HG03060 (cell line): ENCODE measurements around the gene SLC43A2.

Experiments used
- ATAC-seq: cut with Tn5 transposase; IDR thresholded peaks from one replicate; pipeline ENCODE4 v1.9.1; 2021; ENCODE audit warnings: low read depth, moderate number of reproducible peaks; ENCODE audit not compliant: unreplicated experiment

SLC43A2 gene

GRCh38 chr17:1625581-1625980, 3.1 kb downstream of the SLC43A2 start:
- no peak for ATAC-seq

DNA sequence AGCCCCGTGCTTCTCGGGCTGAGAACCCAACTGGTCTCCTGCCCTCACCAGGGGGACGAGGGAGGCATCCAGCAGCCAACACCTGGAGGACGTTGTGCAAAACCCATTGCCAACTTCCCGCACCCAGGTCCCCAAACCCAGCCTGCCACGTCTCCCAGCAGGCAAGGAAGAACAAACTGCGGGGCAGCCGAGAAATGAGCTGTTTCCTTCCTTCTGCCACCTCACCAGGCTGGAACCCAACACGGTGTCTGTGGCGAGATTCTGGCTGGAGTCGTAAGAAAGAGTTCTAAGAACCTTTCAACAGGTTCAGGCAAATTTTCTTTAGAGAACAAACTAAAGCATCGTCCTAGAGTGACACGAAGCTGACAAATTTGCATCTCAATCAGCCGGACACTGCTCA, 3.6 kb downstream of the SLC43A2 start:
- no peak for ATAC-seq

GRCh38 chr17:1624650-1625049, 4.0 kb downstream of the SLC43A2 start:
- ATAC-seq: no peak

- no peak for ATAC-seq
Measured at GRCh38 chr17:1623057-1623630, 5.5 kb downstream of the SLC43A2 start.

GRCh38 chr17:1621273-1621954, 7.2 kb downstream of the SLC43A2 start:
- no peak for ATAC-seq

DNA sequence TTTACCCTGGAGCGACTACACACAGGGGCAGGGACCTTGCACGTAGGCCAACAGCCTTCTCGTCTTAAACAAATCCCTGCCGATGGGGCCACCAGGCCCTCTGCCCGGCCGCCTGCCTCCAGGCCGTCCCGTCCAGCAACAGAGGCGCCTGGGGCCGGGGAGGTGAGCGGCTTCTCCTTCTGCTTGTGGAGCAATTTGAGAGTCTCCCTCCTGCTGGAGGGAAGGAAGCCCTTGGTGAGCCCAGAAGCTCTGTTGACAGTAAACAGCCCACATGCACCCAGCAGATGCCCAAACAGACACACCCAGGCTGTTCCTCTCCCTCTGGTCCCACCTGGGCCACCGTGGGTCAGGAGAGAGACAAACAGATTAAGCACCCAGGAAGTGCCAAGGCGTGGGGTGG, 8.1 kb downstream of the SLC43A2 start:
- ATAC-seq: no peak

GRCh38 chr17:1617620-1618174, 10.9 kb downstream of the SLC43A2 start:
- no peak for ATAC-seq

DNA sequence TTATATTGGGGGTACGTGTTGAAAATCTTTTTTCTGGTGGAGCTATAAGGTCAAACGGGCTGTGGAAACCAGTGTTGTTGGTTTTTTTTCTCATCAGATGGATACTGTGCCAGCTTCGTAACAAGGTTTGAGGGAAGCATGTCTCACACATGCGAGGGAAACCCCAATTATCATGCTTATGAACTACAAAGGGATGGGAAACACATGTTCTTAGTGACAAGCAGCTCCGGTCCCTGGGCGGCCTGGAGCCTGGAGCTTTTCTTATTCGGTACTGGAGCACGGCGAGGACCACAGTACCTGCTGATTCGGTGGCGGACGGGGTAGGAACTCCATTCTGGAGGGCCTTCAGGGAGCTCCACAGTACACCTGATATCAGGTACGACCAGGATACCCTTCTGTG, 12.5 kb downstream of the SLC43A2 start:
- no peak for ATAC-seq

- no peak for ATAC-seq
Measured at GRCh38 chr17:1612400-1612799, 16.2 kb downstream of the SLC43A2 start.

DNA sequence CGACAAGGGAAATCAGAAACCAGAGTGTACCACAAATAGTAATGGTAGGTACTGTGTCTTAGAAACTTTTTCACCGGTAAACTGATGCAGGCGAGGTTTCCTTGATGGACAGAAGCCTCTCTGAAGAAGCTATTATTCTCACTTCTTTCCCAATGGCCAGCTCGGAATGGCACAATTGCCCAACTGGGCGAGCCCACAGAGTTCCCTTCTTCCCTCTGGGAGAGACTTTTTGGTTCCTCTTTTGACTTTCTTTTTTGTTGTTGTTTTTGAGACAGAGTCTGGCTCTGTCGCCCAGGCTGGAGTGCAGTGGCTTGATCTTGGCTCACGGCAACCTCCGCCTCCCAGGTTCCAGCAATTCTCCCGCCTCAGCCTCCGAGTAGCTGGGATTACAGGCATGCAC, 16.9 kb downstream of the SLC43A2 start:
- no peak for ATAC-seq

GRCh38 chr17:1608676-1609075, 20.0 kb downstream of the SLC43A2 start:
- ATAC-seq: no peak

DNA sequence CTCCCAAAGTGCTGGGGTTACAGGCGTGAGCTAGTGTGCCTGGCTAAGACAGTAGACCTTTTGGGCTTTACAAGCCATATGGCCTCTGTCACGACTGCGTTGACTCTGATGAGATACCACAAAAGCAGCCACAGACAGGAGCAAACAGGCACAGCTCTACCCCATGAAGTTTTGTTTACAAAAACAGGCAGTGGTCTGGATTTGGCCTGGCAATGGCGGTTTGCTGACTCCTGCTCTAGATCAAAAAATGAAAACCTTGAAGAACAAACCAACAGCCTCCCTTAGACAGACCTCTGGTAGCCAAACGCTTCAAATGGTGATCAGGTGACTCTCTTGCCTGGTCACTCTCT, 20.7 kb downstream of the SLC43A2 start:
- ATAC-seq: no peak

DNA sequence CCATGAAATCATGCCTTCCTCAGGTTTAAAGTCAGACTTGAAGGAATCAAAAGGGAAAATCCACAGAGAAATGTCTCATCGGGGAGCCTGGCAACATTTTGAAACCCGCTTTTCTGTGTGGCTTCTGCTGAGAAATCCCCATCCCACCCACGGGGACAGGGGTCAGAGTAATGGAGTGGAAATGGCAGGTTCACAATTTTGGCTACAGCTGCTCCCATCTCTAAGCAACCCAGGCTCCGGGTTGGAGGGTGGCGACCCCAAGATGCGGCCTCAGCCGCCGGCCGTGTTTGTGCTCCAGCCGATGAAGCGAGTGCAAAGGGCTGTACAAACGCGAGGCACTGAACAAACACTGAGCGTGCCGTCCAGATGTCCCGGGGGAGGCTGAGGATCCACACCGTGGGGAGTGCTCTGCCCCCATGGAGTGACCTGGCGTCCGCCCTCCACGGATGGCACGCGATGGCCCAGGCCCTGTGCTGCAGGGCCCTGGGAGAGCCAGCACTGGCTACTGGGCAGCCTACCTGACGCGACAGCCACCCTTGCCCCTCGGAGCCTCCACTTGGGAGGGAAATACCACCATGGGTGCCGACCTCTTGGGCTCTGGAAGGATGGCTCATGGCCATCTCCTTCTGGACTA, 22.2 kb downstream of the SLC43A2 start:
- no peak for ATAC-seq

DNA sequence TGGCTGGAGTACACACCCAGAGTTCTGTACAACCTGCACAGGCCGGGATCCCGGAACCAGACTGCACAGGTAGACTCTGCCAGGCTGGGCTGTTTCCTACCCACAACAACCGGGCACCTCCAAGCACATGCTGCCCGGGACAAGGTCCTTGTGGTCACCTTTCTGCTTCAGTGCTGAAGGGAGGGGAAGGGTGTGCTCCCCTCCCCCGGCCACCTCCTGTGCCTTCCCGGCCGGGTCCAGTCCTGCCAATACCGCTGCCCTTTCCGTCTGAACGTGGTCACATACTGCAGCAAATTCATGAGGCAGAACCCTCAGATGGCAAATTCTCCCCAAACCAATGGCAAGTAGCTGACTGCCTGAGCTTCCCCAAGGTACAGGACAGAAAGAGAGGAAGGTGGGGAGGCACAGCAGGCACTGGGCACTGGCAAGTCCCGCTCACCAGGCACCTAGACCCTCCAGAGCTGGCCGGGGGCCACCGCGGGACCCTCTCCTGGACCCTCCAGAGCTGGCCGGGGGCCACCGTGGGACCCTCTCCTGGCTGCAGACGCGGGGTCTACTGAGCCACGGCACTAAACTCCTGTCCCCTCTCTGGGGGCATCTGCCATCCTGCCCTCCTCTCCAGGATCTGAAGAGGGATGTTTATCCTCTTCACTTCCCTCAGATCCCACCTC, 22.8 kb downstream of the SLC43A2 start:
- no peak for ATAC-seq

DNA sequence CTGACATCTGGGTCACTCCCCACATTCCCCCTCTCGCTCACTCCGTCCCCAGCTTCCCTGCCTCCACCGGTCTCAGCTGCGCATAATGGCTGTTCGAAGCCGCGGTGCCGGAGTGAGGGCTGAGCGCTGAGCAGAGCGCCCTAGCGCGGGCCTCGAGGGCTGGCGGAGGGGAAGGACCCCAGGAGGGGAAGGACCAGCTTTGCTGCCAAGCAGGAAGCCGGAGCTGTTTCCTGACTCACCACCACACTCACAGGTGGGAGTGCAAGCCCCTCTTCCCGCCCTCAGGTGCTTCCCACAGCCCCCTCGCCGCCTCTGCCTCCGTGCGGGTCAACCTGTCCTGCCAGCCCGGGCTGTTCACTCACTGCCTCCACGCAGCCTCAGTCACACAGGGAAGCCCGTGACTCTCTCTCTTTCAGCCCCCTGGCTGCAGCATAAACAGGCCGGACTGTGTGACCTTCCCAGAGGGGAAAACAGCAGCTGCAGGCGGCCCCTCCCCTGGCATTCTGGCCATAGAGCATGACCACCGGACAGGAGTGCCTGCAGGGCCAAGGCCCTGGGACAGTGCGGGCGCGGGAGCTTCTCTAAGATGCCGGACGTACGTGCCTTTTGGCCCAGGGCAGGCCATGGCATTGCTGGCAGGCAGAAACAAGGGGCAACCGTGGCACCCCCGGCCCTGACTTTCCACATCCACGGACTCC, 23.7 kb downstream of the SLC43A2 start:
- no peak for ATAC-seq

GRCh38 chr17:1601571-1601970, 27.1 kb downstream of the SLC43A2 start:
- no peak for ATAC-seq

DNA sequence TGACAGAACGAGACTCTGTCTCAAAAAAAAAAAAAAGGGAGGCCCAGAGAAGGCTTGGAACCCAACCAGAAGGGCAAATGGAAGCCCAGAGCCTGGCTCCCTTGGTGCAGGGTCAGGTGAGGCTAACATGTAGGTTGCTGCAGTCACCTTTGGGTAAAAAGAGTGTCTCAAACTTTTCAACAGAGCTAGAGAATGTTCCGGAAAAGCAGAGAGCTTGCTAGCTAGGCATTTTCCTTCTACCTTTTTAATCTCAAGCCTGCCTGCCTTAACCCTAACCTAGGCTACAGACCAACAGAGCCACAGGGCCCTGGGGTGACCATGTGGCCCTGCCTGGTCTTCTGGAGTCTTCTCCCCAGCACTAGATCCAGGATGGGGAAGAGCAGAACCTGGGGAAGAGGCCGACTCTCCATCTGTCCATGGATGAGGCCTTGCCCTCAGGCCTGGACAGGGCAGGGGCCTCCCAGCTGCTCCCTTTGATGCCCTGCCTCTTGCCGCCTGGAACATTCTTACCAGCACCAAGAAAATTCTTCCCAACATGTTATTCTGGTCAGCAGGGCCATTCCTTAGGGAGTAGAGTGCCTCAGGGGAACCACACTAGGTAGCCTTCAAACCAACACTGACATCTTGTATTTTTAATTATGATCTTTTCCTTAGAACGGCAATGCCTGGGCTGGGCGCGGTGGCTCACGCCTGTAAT, 30.1 kb downstream of the SLC43A2 start:
- no peak for ATAC-seq

DNA sequence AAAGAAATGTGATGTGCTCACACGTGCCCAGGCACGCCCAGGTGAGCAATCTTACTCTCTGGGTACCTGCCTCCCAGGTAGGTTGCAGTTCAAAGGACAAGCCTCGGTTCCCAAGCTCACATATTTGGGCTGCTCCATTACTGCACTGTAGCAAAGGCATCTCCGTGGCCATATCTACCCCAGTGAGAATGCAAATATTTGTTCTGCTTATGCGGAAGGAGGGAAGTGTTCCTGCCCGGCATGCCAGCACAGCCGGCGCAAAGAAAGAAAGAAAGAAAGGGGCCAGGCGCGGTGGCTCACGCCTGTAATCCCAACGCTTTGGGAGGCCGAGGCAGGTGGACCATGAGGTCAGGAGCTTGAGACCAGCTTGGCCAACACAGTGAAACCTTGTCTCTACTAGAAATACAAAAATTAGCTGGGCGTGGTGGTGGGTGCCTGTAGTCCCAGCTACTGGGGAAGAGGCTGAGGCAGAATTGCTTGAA, 30.7 kb downstream of the SLC43A2 start:
- ATAC-seq: no peak

DNA sequence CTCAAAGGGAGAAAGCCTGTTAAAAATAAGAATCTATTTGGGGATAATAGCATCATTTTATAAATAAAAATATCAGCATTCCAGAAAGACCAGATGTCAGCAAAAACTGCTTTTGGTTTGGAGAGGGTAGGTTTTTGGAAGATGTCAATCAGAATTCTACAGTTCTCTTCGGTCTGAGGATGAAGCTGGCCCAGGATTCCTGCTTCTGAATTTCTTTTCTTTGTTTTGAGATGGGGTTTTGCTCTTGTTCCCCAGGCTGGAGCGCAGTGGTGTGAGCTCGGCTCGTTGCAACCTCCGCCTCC, 35.1 kb downstream of the SLC43A2 start:
- no peak for ATAC-seq
